ENCODE results near the gene JHY.

DNA sequence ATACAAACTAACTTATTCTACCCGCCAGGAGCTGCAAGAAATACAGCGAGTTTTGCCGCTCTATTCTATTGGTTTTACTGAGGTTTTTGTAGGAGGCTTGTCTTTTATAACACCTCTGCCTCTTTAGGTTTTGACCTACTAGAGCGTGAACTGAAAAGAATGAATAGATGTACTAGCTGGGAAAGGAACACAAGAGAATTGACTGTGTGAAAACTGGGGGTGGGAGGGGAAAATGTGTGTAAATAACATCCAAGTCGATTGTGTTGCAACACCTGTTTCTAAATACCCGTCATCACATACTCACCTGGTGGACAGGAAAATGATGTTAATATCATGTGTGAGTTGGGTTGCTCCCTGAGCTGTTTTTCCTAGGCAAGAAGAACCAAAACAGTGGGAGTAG is 12.9 kb upstream of the JHY start:
- TF ChIP-seq, protein P1, sequence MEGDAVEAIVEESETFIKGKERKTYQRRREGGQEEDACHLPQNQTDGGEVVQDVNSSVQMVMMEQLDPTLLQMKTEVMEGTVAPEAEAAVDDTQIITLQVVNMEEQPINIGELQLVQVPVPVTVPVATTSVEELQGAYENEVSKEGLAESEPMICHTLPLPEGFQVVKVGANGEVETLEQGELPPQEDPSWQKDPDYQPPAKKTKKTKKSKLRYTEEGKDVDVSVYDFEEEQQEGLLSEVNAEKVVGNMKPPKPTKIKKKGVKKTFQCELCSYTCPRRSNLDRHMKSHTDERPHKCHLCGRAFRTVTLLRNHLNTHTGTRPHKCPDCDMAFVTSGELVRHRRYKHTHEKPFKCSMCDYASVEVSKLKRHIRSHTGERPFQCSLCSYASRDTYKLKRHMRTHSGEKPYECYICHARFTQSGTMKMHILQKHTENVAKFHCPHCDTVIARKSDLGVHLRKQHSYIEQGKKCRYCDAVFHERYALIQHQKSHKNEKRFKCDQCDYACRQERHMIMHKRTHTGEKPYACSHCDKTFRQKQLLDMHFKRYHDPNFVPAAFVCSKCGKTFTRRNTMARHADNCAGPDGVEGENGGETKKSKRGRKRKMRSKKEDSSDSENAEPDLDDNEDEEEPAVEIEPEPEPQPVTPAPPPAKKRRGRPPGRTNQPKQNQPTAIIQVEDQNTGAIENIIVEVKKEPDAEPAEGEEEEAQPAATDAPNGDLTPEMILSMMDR (IDR thresholded peaks at IDR 0.05): no peak
- TF ChIP-seq POLR2A (IDR thresholded peaks at IDR 0.05) (no peak), EP300 (IDR thresholded peaks at IDR 0.05) (no peak)
